Measurements from ENCODE around the gene SPTLC1.

The SPTLC1 gene

DNA sequence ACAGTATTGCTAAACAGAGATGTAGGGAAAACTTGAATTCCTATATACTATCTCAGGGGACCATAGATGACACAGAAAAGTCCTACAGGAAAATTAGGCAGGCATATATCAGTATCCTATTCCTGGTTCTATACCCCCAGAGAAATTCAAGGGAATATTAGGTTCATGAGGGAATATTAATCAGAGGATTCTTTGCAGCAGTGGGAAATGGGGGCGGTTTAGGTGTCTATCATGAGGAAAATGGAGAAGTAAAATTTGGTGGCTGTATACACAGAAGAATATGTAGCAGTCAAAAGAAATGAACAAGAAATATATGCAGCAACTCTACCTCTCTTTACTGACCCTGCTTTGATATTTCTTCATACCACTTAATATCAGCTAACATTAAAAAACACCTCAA is 20.0 kb downstream of the SPTLC1 start:
- DNase-seq (ENCODE audit: low spot score), result no peak

DNA sequence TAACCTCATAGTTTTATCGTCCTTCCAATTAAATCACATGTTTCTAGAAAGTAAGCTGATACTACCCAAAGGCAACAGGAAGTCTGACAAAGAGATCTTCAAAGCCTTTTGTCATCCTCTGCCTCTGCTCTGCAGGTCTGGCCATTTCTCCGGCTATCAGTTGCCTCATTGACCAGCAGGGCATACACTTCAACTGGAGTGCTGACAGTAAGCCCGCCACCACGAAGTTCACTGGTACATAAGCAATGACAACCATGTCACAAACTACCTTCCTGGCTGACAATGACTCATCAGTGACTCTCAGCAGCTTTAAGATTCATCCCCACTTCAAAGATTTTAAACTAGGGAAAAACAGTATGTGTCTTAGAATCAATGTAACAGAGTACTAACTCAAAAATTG is 20.6 kb downstream of the SPTLC1 start:
- DNase-seq (ENCODE audit: low spot score), result no peak

- DNase-seq (ENCODE audit: low spot score), result no peak
Measured at GRCh38 chr9:92077888-92078287, 37.3 kb downstream of the SPTLC1 start.

GRCh38 chr9:92071634-92072033 is 43.6 kb downstream of the SPTLC1 start:
- DNase-seq (ENCODE audit: low spot score), result no peak

DNA sequence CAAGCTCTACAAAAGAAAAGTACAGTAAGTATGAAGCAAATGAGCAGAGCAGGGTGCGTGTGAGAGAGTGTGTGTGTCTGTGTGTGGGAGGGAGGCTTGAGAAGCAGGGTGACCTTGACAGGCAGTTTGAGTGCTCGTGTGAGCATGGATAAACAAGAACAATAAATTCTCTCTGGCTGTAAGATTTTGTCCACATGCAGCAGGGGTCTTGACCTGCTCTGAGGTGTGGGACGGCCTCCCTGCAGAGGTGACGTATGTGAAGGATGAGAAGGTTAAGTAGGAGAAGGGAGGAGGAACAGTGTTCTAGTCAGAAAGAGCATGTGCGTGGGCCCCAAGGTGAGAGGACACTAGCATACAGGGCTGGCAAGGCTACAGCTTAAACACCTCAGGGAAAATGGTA is 49.0 kb downstream of the SPTLC1 start:
- no peak for DNase-seq (ENCODE audit: low spot score)

DNA sequence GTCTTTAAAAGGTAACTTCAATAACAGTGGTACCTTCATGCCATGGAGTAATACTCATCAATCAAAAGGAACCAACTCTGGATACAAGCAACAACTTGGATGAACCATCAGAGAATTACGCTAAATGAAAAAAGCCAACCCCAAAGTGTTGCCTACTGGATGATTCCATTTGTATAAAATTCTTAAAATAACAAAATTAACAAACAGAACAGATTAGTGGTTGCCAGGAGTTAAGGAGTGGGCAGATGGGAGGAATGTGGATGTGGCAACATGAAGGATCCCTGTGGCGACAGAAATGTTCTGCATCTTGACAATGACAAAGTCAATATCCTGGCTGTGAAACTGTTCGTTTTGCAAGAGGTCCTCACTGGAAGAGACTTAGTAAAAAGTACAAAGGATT is 50.5 kb downstream of the SPTLC1 start:
- no peak for DNase-seq (ENCODE audit: low spot score)

- no peak for DNase-seq (ENCODE audit: low spot score)
Measured at GRCh38 chr9:92061184-92061583, 54.0 kb downstream of the SPTLC1 start.

DNA sequence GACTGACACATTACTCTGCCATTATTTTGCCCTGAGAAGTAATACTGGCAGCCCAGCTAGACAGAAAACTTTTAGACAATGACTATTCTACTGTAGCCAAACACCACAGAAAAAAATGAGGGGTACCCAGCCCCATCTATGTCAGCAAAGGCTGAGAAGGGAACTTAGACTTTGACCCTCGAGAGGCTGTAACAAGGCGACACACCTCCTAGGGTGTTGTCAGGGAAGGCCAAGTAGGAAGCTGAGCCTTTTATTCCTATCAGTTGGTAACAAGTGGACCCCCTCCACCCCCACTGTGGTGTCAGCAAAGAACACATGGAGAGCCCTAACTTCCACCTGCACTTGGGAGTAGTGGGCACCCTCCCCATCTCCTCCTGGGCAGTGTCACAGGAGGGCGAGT is 55.6 kb downstream of the SPTLC1 start:
- no peak for DNase-seq (ENCODE audit: low spot score)

DNA sequence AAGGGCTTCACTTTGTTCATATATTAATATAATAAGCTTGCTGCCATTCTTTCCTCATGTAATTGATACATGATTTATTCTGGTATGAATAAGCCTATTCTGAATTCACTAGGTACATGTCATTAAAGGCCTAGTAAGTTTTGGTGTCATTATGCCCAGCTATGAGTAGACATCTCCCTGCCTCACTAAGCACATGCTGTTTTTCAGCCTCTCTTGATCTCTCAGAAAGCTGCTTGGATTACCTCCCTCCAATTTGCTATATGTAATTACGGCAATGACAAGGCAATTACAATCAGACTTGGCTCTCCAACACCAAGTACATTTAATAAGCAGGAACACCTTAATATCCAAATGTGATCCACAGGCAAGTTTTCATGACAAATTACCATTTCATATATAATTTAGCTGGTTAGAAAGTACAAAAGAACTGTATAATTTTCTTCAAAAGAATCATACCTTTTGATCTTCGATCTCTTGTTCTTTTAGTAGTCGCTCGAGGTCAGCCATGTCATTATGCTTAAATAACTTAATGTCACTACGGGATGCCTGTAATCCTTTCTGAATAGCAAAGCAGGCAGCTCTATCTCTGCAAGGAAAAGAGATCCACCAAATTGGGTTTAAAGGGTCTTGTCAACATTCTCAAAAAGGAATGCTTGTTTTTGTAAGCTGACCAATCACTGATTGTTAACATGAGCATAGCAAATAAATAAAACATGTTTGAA is 56.3 kb downstream of the SPTLC1 start:
- no peak for DNase-seq (ENCODE audit: low spot score)

DNA sequence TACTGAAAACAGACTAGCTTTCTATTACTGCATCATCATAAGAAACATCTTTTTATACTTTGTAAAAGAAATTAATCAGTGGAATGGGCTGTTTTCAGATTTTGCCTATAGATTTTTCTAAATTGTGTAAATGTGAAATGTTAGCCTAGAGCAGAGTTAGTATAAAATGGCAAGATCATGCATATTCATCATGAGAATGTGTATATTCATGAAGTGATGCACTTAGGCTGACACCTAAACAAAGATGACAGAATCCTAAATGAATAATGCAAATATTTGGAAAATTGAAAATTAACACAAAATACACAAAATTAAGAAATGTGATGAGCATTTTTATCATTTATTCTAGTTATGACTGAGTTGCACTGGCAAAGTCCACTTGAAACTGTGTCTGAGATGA is 57.2 kb downstream of the SPTLC1 start:
- no peak for DNase-seq (ENCODE audit: low spot score)

GRCh38 chr9:92057226-92057625 is 58.0 kb downstream of the SPTLC1 start:
- no peak for DNase-seq (ENCODE audit: low spot score)

DNA sequence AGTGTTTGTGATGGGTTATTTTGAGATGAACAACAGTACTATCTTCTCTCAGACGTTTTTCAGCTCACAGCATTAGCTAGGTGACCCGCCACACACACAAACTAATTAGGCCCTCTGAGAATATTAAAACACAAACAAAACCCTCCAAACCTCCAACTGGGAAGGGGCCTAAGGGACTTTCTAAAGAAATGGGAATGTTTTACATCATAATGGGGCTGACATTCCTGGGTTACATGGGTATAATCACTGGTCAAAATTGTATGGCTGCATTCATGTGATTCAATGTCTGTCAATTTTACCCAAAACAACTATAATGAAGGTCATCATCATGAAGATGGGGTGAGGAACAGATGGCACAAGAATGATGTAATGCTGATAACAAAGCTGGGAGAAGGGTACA is 59.6 kb downstream of the SPTLC1 start:
- DNase-seq (ENCODE audit: low spot score), result no peak

DNA sequence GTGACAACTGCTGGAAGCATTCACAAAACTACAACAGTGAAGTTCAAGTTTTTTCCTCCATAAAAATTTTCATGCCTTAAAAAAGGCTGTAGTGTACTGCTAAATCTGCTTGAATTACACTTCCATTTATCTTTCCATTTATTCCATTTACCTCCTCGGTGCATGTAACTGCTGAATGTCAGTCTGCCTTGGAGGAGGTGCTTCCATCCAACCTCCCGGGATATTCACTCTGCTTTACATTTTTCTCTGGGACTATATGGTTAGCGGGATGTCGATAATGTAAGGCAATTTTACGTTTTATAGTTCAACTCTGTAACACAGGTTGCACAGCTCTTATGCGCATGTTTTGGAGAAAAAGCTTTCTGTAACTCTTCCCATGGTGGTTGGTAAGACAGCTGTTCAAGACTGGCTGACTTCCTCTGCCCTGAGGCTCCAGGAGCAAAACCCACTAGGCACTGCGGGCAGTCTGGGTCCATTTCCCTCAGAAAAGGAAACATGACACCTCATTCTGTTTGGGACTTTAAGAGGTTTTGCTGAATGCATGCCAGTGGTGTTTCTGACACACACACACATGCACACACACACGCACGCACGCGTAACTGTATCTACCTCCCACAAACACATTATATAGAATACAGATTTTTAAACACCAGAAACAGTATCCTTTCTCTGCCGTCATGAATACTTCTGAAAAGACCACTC is 66.1 kb downstream of the SPTLC1 start:
- DNase-seq (ENCODE audit: low spot score), result no peak

DNA sequence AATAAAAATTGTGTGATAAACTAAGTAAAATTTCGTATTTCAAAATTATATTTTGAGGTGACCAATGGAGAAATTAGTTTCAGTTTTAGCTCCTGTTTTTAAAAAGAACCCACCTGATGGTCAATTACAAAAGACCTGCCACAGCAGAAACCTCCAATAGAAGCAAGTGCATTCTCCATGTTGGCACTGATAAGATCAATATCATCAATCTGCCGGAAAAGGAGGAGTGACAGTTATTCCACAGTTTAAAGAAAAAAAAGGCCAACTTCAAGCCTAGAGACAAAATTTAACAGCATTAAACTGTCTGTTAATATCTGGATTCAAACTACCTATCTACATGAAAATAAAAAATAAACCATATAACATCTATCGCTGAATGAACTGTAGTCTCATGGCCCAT is 67.7 kb downstream of the SPTLC1 start:
- DNase-seq (ENCODE audit: low spot score), result no peak

- DNase-seq (ENCODE audit: low spot score), result no peak
Measured at GRCh38 chr9:92046676-92047075, 68.5 kb downstream of the SPTLC1 start.

DNA sequence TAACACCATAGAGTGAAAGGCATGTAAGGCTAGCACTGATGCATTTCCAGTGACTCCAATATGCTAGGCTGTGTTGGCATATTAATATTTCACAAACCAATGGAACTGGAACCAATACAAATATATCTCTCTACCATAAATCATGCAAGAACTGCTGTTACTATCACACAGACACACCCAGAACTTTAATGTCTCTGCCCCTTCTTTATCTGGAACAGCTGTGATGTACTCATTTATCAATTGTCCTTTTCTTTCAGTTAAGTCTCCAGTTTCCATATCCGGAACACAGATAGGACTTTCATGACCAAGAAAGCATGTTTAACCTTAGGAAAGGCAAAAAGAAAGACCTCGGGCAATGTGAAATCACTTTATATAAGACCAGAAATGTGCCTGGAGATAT is 70.3 kb downstream of the SPTLC1 start:
- no peak for DNase-seq (ENCODE audit: low spot score)

- DNase-seq (ENCODE audit: low spot score), result no peak
Measured at GRCh38 chr9:92043002-92043401, 72.2 kb downstream of the SPTLC1 start.

- no peak for DNase-seq (ENCODE audit: low spot score)
Measured at GRCh38 chr9:92042260-92042659, 73.0 kb downstream of the SPTLC1 start.

GRCh38 chr9:92036756-92037155 is 78.5 kb downstream of the SPTLC1 start:
- no peak for DNase-seq (ENCODE audit: low spot score)

- DNase-seq (ENCODE audit: low spot score), result no peak
Measured at GRCh38 chr9:92036411-92036746, 78.8 kb downstream of the SPTLC1 start.

DNA sequence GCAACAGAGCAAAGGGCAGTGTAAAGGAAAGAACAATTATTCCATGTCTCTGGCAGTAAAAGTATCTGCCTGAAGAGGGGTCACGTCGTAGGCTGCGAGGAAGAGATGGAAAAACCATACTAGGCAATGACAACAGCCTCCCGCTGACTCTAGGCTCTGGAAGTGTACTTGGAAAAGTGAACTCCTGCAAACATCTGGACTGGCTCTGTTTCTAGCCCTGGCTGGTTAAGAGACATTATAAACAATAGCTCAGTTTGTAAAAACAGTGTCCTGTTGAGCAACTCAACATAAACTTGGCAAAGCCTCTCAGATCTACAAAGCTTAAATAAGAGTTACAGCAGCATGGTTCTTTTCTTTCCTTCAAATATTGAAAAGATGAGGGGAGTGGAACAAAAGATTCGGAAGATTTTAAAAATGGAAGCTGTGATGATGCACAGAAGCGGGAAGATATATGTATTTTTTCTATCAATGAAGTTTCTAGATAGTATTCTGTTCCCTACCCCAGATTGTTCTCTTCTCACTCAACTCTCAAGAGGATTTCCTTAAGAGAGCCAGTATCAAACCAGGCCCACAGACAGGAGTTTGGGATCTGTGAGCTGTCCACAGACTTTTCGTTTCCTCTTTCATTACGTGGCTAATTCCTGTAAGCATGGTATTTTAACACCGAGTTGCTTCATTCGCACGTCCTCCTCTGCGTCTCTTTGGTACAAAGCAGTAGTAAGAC is 79.4 kb downstream of the SPTLC1 start:
- DNase-seq (ENCODE audit: low spot score), result no peak

- no peak for DNase-seq (ENCODE audit: low spot score)
Measured at GRCh38 chr9:92035146-92035545, 80.1 kb downstream of the SPTLC1 start.

DNA sequence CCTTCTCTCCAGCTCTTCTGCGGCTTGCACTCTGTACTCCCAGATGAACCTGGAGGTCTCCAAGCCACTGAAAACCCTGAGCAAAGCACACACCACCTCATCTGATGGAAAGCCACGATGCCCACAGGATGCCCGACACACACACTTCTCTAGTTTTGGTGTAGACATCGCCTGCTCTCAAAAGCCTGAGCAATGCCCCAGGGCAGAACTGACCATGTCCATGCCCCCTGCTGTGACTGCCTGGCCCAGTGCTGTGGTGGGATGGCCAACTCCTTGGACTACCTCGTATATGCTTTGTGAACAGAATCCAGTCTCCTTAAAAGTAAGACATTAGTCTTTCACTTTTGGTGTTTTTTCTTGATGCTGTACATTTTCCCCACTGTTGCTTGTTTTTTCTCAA is 81.2 kb downstream of the SPTLC1 start:
- DNase-seq (ENCODE audit: low spot score), result no peak
